GM18498 (cell line): ENCODE measurements around the gene MCAM.

Source experiments
- ATAC-seq: cut with Tn5 transposase; IDR thresholded peaks from one replicate; pipeline ENCODE4 v1.9.1; 2021; ENCODE audit warnings: mild to moderate bottlenecking, moderate library complexity; ENCODE audit not compliant: unreplicated experiment

MCAM gene

DNA sequence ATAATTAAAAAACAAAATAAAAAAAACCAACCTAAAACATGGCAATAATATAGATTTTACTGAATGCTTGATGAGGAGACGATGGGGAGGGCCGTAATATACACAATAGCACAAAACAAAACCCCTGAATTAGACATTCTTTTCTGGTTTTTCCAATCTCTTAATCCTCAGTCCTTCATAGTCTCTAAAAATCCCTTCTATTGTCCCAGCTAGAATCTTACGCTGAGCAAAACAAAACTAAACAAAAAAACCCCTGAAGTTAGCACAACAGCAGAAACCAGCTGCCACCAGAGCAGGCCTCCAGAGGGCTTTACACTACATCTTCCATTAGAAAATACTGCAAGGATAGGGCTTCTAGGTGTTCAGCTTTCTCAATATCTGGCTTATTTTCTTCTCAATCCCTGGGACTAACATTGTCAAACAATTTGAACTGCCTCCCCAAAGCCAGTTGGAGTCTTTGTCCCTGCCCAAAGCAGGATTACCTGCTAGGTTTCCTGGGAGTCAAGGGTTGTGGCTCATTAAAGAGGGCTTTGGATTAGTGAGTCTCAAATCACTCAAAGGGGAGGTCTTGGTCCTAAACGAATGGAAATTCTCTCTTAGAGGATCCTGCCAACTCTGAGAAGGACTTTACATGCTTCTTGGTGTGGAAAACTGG is 15.3 kb upstream of the MCAM start:
- ATAC-seq: no peak

DNA sequence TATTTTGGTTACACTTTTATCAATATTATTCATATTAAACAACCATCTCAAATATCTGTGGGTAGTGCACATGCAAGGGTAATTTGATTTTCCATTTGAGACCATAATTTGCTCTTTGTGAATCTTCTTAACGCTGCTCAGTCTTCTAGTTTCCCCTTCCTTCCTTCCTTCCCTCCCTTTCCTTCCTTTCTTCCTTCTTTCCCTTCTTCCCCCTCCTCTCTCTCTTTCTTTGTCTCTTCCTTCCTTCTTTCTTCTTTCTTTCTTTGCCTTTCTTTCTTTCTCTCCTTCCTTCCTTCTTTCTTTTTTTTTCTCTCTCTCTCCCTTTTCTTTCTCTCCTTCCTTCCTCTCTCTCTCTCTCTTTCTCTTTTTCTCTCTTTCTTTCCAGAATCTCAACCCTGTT is 13.3 kb upstream of the MCAM start:
- no peak for ATAC-seq

DNA sequence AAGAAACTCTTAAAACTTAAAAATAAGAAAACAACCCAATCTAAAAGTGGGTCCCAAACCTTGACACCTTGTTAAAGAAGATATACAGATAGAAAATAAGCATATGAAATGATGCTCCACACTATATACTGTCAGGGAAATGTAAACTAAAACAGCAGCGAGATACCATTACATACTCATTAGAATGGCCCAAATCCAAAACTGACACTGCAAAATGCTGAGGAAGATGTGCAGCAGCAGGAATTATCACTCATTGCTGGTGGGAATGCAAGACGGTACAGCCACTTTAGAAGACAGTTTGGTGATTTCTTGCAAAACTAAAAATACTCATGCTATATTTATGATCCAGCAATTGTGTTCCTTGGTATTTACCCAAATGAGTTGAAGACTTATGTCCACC is 12.4 kb upstream of the MCAM start:
- no peak for ATAC-seq

DNA sequence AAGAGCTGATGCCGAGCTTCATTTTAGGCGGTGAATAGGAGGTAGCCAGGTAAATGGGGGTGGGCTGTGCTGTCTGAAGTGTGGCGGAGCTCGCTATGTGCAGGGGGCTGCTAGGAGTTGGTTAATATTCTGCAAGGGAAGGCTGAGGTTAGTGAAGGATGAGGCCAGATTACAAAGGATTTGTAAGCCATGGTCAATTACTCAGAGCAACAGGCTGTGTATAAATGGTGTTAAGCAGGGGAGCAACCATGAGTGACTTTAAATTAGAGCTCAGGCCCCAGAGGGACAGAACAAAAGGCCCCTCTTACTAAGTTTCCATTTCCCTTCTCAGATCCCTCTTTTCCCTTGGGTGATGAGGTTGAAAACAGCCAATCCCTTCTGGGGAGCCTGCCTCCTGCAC is 7.3 kb upstream of the MCAM start:
- ATAC-seq: no peak

DNA sequence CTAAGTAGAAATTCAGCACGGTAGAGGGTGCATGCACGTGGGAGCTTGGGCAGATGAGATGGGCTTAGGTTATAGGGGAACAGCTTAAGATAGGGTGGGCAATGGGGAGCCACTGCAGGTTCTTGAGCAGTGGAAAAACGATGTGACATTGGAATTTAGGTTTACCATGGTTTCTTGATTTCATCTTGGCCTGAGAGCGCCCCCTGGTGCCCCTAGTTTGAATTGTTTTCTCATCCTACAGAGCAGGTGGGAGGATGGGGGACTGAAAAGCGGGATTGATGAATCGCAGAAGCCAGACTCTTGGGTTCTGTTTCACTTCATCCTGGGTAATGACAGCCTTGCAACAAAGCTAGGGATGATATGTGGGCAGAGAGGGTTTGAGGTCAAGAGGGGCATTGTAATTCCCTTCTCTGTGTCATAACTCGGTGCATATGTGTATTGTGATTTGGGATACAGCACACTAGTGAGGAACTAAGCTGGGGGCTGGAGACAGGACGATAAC is 6.7 kb upstream of the MCAM start:
- no peak for ATAC-seq

DNA sequence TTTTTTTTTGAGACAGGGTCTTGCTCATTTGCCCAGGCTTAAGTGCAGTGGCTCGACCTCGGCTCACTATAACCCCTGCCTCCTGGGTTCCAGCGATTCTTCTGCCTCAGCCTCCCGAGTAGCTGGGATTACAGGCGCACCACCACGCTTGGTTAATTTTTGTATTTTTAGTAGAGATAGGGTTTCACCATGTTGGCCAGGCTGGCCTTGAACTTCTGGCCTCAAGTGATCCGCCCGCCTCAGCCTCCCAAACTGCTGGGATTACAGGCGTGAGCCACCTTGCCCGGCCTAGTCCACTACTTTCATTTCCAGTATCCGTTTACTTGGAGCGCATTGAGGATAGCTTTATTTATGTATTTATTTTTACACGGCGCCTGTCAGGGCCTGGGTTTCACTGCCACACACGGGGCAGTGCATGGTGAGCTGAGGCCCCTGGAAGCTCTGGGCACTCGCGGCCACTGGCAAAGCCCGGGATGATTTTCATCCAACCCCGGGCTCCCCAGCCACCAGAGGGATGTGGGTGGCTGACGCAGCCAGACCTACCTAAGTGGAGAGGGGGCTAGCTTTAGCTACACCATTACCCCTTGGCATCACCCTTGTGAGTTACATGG is 6.1 kb upstream of the MCAM start:
- ATAC-seq: no peak

DNA sequence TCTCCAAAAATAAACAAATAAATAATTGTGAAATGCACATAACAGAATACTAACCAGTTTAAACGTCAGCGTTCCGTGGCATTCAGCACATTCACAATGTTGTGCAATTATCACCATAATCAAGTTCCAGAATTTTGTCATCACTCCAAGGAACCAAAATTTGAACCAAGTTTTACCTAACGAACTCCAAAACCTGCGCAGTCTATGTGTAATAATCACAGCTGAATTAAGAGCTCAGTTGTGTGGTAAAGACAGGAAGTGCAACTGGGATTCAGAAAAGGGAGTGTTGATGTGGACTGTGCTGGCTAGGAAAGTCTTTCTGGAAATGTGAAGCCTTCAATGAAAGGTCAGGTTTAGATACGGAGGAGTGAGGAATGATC is 5.4 kb upstream of the MCAM start:
- no peak for ATAC-seq

DNA sequence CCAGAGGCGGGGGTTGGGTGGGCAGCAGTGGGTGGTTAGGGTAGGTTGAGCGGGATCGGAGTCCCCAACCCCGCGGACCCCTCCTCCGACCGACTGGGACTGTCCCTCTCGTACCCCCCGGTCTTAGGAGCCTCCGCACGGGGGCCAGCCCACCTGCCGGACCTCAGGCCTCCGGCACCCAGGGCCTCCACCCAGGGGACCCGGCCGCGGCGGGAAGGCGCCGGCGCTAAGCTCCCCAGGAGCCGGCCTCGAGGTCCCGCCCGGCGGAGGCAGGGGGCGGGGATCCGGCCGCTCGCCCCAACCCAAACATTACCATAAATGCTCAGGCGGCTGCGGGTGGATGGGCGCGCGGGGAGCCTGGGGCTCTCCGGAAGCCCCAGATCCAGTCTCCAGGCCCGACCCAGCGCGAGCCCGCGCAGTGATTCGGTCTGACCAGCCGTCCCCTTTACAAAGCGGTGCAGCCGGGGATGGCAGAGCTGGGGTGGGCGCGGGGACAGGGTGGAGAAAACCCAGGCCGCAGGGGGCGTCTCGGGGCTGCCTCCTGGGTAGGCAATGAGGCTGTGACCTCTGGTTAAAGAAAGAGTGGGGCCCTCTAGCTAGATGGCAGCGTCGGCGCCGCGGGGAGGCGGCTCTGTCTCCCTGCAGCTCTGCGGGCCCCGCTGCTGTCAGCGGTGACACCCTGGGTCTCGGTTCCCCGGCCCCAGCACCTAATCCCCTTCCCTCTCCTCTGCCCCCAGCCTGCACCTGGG is 4.0 kb upstream of the MCAM start:
- ATAC-seq: peak; percentile 60

DNA sequence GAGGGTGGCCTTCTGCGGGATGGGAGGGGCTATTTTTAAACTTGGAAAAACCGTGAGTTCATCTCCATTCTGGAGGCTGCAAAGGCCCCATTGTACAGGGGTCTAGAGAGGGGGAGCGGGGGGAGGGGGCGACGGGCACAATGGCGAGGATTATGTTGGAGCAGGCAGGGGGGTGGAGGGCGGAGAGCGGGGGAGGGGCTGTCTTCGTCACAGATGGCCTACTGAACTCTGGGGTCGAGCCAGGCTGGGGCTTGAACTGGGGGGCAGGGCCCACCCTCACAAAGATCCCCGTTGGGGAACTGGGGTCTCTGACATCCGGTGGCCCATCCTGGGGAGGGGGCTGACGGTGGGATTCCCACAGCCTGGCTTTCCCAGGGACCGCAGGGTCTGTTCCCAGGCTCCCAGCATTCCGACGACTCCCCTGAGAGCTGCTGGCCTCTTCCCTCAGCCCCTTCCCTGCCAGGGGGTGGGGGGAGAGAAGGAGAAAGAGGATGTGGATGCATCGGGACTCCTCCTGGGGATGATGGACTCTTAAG is 3.4 kb upstream of the MCAM start:
- no peak for ATAC-seq

DNA sequence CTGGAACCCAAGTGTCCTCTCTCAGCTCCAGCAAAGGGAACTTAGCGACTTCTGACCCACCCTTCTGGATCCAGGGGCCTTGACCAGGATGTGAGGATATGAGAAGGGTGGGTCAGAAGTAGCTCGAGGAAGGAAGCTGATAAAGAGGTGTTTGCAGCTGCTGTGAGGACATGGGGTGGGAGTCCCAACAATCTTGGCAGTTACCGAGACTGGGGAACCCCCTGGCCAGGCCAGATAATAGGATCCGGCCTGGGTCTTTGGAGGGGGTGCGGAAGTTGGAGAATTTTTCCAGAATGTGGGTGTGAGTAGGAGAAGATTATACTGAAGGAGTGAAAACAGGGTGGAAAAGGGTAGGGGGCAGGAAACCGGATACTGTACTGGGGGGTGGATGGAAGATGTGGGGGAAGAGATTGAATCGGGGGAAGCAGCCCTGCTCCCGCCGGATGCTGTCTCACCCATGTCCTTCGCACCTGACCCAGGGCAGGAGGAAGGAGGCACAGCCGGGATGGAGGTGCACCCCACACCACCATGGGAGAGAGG is 2.8 kb upstream of the MCAM start:
- ATAC-seq: no peak

DNA sequence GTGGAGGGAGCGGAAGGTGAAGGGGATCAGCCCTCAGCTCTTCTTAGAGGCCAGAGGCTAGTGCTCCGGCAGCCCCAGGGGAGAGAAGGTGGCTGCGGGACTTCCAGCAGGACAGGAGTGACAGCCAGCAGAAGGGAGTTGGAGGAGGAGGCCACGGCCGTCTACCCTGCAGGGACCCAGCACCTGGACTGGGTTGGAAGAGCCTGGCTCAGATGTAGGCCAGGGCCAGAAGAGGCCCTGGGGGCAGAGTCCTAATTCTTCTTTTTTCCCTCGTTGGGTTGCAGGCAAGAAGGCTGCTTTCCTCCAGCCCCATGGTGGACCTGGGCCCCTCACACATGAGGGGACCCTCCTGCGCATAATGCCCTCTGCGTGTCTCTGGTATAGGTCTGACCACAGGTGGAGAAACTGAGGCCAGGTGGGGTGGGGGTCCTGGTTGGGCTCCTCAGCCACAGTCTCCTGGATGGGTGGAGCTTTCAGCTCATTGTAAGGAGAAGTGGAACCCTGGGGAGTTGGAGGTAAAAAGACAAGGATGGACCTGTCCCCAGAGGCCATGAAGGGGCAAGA is 2.3 kb upstream of the MCAM start:
- ATAC-seq: no peak

DNA sequence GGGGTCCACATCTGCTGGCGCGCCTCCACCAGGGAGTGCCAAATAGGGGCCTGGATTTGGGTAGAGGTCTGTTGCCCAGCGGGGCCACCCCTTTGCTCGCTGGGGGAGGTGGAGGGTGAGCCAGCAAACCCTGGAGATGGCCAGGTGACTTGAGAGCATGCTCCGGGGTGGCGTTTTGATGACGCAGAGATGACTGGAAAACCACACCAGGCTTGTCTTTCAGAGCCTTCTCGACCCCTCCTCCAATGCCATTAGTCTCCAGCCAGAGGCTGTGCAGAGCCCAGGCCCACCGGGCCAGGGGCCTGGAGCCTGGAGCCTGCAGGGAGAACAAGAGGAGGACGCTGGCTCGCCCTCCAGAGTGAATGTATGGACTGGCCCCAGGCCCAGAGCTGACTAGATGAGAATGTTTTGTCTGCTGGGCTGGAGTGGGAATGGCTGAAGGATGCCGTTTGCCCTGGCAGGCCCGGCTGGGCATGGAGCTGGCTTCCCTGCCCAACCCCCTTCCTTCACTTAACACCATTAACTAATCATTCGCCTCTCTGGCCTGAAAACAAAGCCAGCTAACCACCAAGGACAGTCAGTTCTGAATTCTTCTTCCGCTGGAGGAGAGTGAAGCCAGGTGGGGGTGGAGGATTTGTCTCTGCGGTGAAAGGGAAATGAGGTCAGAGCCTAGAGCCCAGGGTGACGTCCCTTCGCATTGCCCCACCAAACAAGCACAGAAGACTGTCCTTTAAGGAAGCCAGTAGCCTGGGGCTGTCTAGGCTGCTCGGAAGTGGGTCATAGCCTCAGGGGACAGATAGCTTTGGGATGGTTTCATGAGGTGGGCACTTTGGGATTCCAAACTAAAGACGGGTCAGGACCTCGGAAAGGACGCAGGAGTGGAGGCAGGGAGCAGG is 1.6 kb upstream of the MCAM start:
- ATAC-seq: no peak

DNA sequence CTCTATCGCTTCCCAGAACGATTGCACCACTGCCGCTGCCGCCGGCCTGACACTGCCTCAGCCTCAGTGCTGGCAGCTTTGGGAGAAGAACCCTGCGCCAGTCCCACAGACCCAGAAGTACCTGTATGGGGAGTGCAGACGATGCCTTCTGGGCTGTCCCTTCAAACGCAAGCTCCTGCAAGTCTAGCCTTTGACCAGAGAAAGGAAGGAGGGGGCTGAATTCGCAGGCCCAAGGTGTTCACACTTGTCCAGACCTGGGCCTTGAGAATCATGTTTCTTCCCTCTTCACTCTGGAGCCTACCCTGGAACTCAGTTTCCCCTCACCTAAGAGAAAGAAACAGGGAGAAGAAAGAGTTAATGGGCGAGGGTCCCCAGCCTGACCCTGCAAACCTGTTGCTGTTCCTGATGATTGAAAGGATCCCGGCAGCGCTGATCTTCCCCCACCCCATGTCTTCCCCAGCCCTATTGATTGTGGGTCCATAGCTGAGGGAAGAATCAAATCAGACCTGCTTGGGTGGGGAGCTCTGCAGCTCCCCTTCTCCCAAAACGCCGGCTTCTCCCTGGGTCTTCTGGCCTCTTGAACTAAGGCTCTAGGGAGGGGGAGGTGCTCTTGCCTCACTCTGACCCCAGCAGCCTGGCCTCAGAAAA is 786 bp upstream of the MCAM start:
- ATAC-seq: no peak

DNA sequence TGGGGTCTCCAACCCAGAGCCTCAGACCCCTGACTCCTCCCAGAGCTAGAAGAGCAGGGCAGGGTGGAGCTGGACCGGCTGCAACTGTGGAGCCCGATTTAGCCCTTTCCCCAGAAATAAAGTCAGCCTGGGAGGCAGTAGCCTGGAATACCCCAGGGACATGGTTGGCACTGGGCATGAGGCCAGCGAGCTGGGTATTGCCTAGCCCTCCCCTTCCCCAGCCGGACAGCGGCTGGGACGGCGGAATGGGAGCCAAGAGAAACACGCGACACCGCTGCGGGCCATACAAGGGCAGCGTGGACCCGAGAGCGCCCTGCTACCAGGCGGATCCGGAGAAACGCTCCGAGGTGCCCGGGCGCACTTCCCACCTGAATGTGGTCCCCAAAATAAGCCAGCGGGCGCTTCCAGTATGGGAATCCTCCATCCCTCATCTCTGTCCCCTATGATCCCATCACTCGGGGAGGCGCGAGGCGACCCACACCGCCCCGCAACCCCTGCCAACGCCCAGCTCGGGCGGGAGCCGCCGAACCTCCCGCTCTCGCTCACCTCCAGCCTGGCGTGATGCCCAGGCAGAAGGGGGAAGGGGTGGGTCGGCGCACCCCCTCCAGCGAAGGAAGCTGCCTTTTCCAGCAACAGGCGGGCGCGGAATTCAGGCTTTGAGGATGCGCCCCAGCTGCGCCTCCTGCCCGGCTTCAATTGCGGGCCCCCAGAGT is 758 bp downstream of the MCAM start:
- no peak for ATAC-seq

DNA sequence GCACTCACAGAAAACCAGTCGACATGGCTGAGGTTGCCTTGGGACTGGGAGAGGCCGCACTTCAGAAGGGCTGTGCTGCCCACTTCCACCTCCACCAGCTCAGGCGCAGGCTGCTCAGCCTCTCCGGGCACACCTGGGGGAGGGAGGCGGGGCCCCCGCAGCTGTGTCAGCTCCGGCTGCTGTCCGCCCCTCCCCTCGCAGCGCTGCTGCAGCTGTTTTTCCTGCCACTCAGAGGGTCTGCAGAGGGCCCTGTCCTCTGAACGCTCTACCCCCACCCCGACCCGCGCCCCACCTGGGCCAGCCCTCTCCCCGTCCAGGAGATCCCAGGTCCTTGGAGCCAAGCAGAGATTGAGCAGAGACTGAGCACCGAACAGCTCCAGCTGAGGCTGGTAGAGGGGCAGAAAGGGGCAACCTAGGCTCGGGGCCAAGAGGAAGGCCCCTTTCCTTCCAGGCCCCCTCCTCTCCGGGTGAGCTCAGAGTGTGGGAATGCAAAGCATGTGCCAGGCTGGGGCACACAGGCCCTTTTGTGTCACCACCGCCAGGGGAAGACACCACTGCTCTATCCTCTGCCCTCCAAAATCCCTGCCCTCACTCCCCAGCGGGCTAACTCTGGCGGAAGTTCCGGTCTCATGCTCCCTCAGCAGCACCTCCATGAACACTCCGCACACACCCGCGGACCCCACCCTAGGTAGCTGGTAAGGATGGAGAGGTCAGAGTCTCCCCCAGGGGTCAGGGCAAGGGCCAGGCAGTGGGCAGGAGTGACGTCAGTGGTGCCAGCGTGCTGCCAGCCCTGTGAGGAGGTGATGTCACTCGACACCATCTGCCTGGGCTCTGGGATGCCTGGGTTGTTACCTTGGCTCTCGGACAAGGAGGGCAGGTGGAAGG is 1.6 kb downstream of the MCAM start:
- ATAC-seq: no peak

DNA sequence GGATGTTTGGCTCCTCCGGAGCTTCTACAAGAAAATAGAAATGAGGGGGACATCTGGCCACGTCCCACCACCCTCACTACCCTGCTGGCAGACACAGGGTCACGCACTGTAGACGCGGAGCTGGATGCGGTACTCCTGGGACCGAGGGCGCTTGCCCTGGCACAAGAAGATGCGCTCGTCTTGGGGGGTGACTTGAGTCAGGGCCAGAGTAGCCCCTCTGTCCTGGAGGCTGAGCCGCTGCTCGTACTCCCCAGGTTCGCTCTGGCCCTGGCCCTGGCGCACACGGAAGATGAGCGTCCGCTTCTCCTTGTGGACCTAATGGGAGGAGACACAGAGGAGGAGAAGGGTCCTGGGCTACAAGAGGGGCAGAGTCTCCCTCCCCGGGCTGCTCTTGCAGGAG is 2.2 kb downstream of the MCAM start:
- no peak for ATAC-seq

DNA sequence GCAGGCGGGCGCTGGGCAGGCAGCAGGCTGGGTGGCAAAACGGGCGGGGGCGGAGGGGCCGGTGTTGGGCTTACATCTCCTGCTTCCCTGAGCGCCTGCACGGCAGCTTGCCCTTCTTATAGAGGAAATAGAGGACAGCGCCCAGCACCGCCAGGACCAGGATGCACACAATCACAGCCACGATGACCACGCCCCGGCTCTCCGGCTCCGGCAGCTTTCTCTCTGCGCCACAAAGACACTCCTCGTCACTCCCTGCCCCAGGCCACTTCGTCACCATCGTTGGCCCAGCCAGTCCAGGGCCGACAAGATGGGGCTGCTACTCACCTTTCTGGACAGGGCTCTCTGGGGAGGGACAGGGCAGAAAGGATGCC is 6.3 kb downstream of the MCAM start:
- no peak for ATAC-seq

DNA sequence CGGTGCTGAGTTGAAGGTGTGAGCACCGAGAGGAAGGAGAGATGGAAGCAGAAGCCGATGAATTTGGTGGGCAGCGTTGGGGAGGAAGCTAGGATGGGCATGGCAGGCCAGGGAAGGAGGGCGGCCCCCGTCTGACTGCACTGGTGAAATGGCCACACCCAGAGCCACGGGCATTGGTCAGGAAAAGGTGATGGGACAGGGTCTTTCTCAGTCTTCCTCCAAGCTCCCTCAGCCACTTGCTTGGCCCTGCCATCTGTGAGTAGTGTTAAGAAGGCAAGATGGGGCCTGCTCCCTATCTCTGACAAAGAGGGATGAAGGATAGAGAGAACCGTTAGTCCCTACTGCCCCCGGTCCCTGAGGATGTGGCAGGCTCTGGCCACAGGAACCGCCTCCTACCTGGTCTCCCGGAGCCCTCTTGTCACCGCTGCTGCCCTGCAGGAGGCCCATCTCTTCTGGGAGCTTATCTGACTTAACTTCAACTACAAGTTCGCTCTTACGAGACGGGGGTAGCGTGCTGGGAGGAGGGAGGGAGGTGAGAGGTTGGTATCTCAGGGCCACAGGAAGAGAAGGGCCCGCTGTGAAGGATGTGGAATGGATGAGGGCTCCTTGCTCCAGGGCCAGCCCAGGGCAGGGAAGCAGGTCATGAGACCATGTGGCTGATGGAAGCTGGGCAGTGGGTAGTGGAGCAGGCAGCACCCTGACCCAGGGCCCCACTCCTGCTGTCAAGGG is 6.8 kb downstream of the MCAM start:
- no peak for ATAC-seq
